ENCODE measurements around the gene INSL3.

GRCh38 chr19:17795495-17795856 is 25.8 kb downstream of the INSL3 start:
- TF ChIP-seq POLR2AphosphoS5 (IDR thresholded peaks at IDR 0.05; ENCODE audit: insufficient read depth in 1 of 2, low read depth in 1 of 2) (no peak), CTCF (IDR thresholded peaks at IDR 0.05) (no peak)
